K562 (cell line): ENCODE results near the gene SLC34A1. TPM values are rescaled to one million over a fixed set of nuclear protein-coding genes. Genes with fewer than 3 reads are reported as not detected.

Experiments used
- ATAC-seq: fragments of 200-7000 bp; cut with Tn5 transposase; 3 replicates; pipeline ENCODE4 v1.9.1; 2020; ENCODE audit warnings: moderate library complexity
- BruUV-seq: library from RNA; stranded (reverse); fragments of 400-500 nt; replicated peaks from 2 replicates; lab custom pipeline; 2021; lab: Mats Ljungman, UMichigan
- CTCF ChIA-PET: fragments of 300-600 bp; formaldehyde crosslinking; extraction: SDS; loops from one replicate; lab custom pipeline; 2021; ENCODE audit warnings: low intra/inter-chr PET ratio; lab: Yijun Ruan, JAX
- POLR2A ChIA-PET: fragments of 300-600, 350-650 bp; sonication (Branson Sonifier 250); formaldehyde crosslinking; extraction: SDS; loops from one replicate; lab custom pipeline; 2021; ENCODE audit warnings: antibody characterized with exemption, inconsistent platforms; lab: Yijun Ruan, JAX
- DNase-seq, 4 experiments: peaks; one replicate each; pipeline versions ENCODE4 v3.0.0 to v3.0.0-alpha.2; 2011 to 2018; ENCODE audit warnings: low spot score in 3 of 4, mixed read lengths in 3 of 4; ENCODE audit errors: extremely low read depth in 1 of 4
- FAIRE-seq: peaks from 2 replicates; lab custom pipeline; 2011; peaks lifted over from hg19 to GRCh38; lab: Jason Lieb, UNC
- H2AFZ ChIP-seq: 2 replicates; pipeline ENCODE4 v1.6.0; 2011; ENCODE audit warnings: low read depth, low read length, control low read depth, inconsistent platforms
- H3K27ac ChIP-seq: fragments of 200-600 bp; 3 replicates; pipeline ENCODE4 v1.8.0; 2011; ENCODE audit warnings: low read depth, mild to moderate bottlenecking, control low read depth, inconsistent platforms, low read length, moderate library complexity, mixed read lengths; ENCODE audit errors: extremely low read depth
- H3K27me3 ChIP-seq, 2 experiments: fragments of 300-600 bp in 1 of 2; 2 replicates in 1 of 2; 3 replicates in 1 of 2; pipeline versions ENCODE4 v1.6.0 to v1.8.0; 2011; ENCODE audit warnings: inconsistent platforms in 2 of 2, low read length in 2 of 2, mild to moderate bottlenecking in 1 of 2, mixed read lengths in 1 of 2, moderate library complexity in 1 of 2; ENCODE audit not compliant: control insufficient read depth in 2 of 2, insufficient read depth in 2 of 2
- H3K36me3 ChIP-seq: fragments of 300-600 bp; 3 replicates; pipeline ENCODE4 v1.8.0; 2011; ENCODE audit warnings: mild to moderate bottlenecking, low read length, inconsistent platforms; ENCODE audit not compliant: control insufficient read depth, insufficient read depth
- H3K4me1 ChIP-seq, 2 experiments: fragments of 200-600 bp in 1 of 2; replicated peaks in 1 of 2; 2 replicates in 1 of 2; 3 replicates in 1 of 2; pipeline versions ENCODE4 v1.5.1 to v1.8.0; 2011; ENCODE audit warnings: inconsistent platforms in 2 of 2, low read length in 2 of 2, mild to moderate bottlenecking in 1 of 2, mixed read lengths in 1 of 2, moderate library complexity in 1 of 2; ENCODE audit not compliant: control insufficient read depth in 2 of 2, insufficient read depth in 2 of 2
- H3K4me2 ChIP-seq: 2 replicates; pipeline ENCODE4 v1.6.1; 2011; ENCODE audit warnings: low read length, control low read depth, inconsistent platforms, mixed read lengths; ENCODE audit not compliant: insufficient read depth
- H3K4me3 ChIP-seq: fragments of 200-600 bp; sonication (generic), shearing (Covaris generic); 2 replicates; pipeline ENCODE4 v1.5.1; 2016; ENCODE audit warnings: control low read depth, inconsistent platforms
- H3K79me2 ChIP-seq: fragments of 200-600 bp; 3 replicates; pipeline ENCODE4 v1.8.0; 2011; ENCODE audit warnings: low read length, inconsistent platforms; ENCODE audit not compliant: control insufficient read depth, insufficient read depth
- H3K9ac ChIP-seq, 2 experiments: 2 replicates each; pipeline versions ENCODE4 v1.6.0 to v1.6.1; 2011; ENCODE audit warnings: low read depth in 2 of 2, low read length in 2 of 2, control low read depth in 1 of 2, inconsistent platforms in 1 of 2, mild to moderate bottlenecking in 1 of 2, mixed read lengths in 1 of 2; ENCODE audit not compliant: insufficient read depth in 1 of 2
- H3K9me1 ChIP-seq: one replicate; pipeline ENCODE4 v1.6.0; 2011; ENCODE audit warnings: inconsistent platforms, mild to moderate bottlenecking, low read length, moderate library complexity; ENCODE audit not compliant: control insufficient read depth, insufficient read depth
- H3K9me3 ChIP-seq: replicated peaks from 2 replicates; pipeline ENCODE4 v1.5.1; 2011; ENCODE audit warnings: low read depth, low read length, inconsistent platforms; ENCODE audit not compliant: control insufficient read depth, insufficient read depth
- H4K20me1 ChIP-seq: replicated peaks from 2 replicates; pipeline ENCODE4 v1.6.1; 2011; ENCODE audit warnings: low read length, inconsistent platforms, mixed read lengths; ENCODE audit not compliant: control insufficient read depth, insufficient read depth
- ADNP ChIP-seq: fragments of 200-800 bp; sonication (Bioruptor generic); IDR thresholded peaks from 2 replicates; pipeline ENCODE4 v1.6.1; 2016; ENCODE audit warnings: missing genetic modification characterization, missing compliant biosample characterization
- ATF2 ChIP-seq: sonication (generic); formaldehyde crosslinking; IDR thresholded peaks from 2 replicates; pipeline ENCODE4 v1.8.1; 2022; ENCODE audit warnings: missing genetic modification reagents
- ATF4 ChIP-seq: fragments of 450-650 bp; formaldehyde crosslinking; IDR thresholded peaks from 2 replicates; pipeline ENCODE4 v1.4.0; 2022; ENCODE audit warnings: mild to moderate bottlenecking, moderate library complexity
- E2F4 ChIP-seq: sonication (generic); formaldehyde crosslinking; IDR thresholded peaks from 2 replicates; pipeline ENCODE4 v1.8.0; 2022; ENCODE audit warnings: mild to moderate bottlenecking, low read depth, missing genetic modification reagents
- ELF4 ChIP-seq: fragments of 450-650 bp; formaldehyde crosslinking; IDR thresholded peaks from 2 replicates; pipeline ENCODE4 v1.4.0; 2022; ENCODE audit warnings: missing genetic modification characterization
- NBN ChIP-seq: fragments of 450-650 bp; IDR thresholded peaks from 2 replicates; pipeline ENCODE4 v1.6.1; 2016; ENCODE audit warnings: low read depth, mild to moderate bottlenecking
- NCOA2 ChIP-seq, 2 experiments: fragments of 450-650 bp; IDR thresholded peaks; 2 replicates each; pipeline ENCODE4 v1.6.1; 2018; ENCODE audit warnings: mild to moderate bottlenecking in 2 of 2, moderate library complexity in 1 of 2; ENCODE audit not compliant: partially characterized antibody in 2 of 2
- NR2C1 ChIP-seq, 2 experiments: fragments of 450-650 bp; IDR thresholded peaks; 2 replicates each; pipeline ENCODE4 v1.6.1; 2017; ENCODE audit warnings: mild to moderate bottlenecking in 2 of 2, antibody characterized with exemption in 1 of 2, inconsistent platforms in 1 of 2, missing compliant biosample characterization in 1 of 2, missing genetic modification characterization in 1 of 2
- WGBS: fragments of 100-300 bp; shearing (Covaris generic); methylation state at CpG from one replicate; pipeline ENCODE4 v1.1.6; 2016; ENCODE audit warnings: low coverage, mixed read lengths; ENCODE audit not compliant: insufficient coverage; ENCODE audit errors: missing lambda C conversion rate; 5-methylcytosine and 5-hydroxymethylcytosine counted together
- in situ Hi-C: fragments of 300-500 bp; cut with MboI; formaldehyde crosslinking; loops from 4 replicates; pipeline ENCODE4 v1.15.0; 2018; ENCODE audit warnings: inconsistent platforms, mixed read lengths
- intact Hi-C: fragments of 100-400 bp; cut with micrococcal nuclease; formaldehyde crosslinking; loops from 2 replicates; pipeline ENCODE4 v1.14.2; 2022
- polyA plus RNA-seq, 8 experiments: library from polyadenylated mRNA; depleted of rRNA in 4 of 8; stranded (reverse) in 5 of 8; unstranded in 3 of 8; fragments of >200 nt; fragmentation: Nextera tagmentation in 2 of 8; fragmentation: Illumina TruSeq in 1 of 8; extraction: Ambion mirVana in 2 of 8; extraction: Trizol in 1 of 8; gene quantifications; 2 replicates each; pipeline versions ENCODE4 v1.2.1 to v1.2.3, GENCODE V29; 2011 to 2014; ENCODE audit warnings: inconsistent platforms in 1 of 8, missing spikeins in 1 of 8
- total RNA-seq, 7 experiments: library from RNA; depleted of rRNA in 6 of 7; stranded (reverse); fragments of >200 nt in 6 of 7; fragmentation: Illumina TruSeq in 2 of 7; extraction: Trizol in 2 of 7; gene quantifications; 2 replicates each; pipeline versions ENCODE4 v1.2.1 to v1.2.3, GENCODE V29; 2011 to 2021; ENCODE audit warnings: low replicate concordance in 1 of 7
- TF ChIP-seq, protein P1 (sequence below): fragments of 450-650 bp; formaldehyde crosslinking; IDR thresholded peaks from 2 replicates; pipeline ENCODE4 v1.4.0; 2020; ENCODE audit warnings: mild to moderate bottlenecking, moderate library complexity
- TF ChIP-seq, protein P2 (sequence below): sonication (generic); formaldehyde crosslinking; IDR thresholded peaks from 2 replicates; pipeline ENCODE4 v1.8.0; 2023; ENCODE audit warnings: missing genetic modification reagents, mild to moderate bottlenecking, borderline replicate concordance
- TF ChIP-seq, protein P3 (sequence below): sonication (generic); formaldehyde crosslinking; IDR thresholded peaks from 2 replicates; pipeline ENCODE4 v1.9.0; 2022; ENCODE audit warnings: mild to moderate bottlenecking, missing genetic modification reagents

SLC34A1 gene
- total and polyA plus RNA-seq, 9 of the 15 experiments (the other 6 are each of a cell fraction or from before 2014, with no cell fraction given), result not detected

DNA sequence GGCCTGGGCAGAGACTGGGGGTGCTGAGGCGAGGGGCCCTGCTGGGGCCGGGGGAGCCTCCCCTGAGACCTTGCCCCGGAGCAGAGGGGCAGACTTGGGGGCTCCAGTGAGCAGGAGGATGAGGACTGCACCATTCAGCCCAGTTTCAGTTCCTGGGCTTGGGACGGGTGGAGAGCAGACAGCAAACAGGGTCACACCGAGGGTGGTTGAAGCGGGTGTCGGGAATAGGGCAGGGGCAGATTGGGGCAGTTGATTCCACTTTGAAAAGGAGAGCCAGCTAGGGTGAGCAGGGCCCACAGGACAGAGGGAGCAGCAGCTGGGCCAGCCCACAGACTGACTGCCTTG lies 46.7 kb downstream of the SLC34A1 start:
- 90% methylated on average over 6 of the region's 7 CpGs for WGBS
- Histone ChIP-seq H3K79me2 (peaks cover 50% of the 10 kb centered on the region), H3K9me3 (no peaks in the 10 kb centered on the region), H3K36me3 (peaks cover 87% of the 10 kb centered on the region; the same call in 2 of the 3 replicates), H4K20me1 (peaks cover 22% of the 10 kb centered on the region; the same call in 1 of the 2 replicates), H2AFZ (no peak overlapping the region), H3K4me3 (no peak overlapping the region), H3K4me2 (no peak overlapping the region), H3K27ac (no peak overlapping the region), H3K4me1 (peaks cover 22 to 64% of the 10 kb centered on the region in 2 experiments), H3K9ac (peak overlapping the region in 1 of 2 experiments; percentile 60; a peak in 2 of 4 replicates), H3K27me3 (no peaks in the 10 kb centered on the region), H3K9me1 (no peaks in the 10 kb centered on the region)
- BruUV-seq, result no TSS peak
- FAIRE-seq (no peak), ATAC-seq (no peak), DNase-seq (no peak)
- intact Hi-C loops (no loop called here), in situ Hi-C loops (no loop called here)
- CTCF ChIA-PET, result no interaction called here
- POLR2A ChIA-PET, result interaction anchor here (10.8 kb wide), 1 partner anchor 14 kb away, joined by 210 read pairs; the partner anchor contains the start of gene PRR7
- TF ChIP-seq, protein P1, sequence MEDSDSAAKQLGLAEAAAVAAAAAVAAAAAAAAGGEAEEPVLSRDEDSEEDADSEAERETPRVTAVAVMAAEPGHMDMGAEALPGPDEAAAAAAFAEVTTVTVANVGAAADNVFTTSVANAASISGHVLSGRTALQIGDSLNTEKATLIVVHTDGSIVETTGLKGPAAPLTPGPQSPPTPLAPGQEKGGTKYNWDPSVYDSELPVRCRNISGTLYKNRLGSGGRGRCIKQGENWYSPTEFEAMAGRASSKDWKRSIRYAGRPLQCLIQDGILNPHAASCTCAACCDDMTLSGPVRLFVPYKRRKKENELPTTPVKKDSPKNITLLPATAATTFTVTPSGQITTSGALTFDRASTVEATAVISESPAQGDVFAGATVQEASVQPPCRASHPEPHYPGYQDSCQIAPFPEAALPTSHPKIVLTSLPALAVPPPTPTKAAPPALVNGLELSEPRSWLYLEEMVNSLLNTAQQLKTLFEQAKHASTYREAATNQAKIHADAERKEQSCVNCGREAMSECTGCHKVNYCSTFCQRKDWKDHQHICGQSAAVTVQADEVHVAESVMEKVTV (CRISPR knock-in tag), result no peak
- TF ChIP-seq, protein P2, sequence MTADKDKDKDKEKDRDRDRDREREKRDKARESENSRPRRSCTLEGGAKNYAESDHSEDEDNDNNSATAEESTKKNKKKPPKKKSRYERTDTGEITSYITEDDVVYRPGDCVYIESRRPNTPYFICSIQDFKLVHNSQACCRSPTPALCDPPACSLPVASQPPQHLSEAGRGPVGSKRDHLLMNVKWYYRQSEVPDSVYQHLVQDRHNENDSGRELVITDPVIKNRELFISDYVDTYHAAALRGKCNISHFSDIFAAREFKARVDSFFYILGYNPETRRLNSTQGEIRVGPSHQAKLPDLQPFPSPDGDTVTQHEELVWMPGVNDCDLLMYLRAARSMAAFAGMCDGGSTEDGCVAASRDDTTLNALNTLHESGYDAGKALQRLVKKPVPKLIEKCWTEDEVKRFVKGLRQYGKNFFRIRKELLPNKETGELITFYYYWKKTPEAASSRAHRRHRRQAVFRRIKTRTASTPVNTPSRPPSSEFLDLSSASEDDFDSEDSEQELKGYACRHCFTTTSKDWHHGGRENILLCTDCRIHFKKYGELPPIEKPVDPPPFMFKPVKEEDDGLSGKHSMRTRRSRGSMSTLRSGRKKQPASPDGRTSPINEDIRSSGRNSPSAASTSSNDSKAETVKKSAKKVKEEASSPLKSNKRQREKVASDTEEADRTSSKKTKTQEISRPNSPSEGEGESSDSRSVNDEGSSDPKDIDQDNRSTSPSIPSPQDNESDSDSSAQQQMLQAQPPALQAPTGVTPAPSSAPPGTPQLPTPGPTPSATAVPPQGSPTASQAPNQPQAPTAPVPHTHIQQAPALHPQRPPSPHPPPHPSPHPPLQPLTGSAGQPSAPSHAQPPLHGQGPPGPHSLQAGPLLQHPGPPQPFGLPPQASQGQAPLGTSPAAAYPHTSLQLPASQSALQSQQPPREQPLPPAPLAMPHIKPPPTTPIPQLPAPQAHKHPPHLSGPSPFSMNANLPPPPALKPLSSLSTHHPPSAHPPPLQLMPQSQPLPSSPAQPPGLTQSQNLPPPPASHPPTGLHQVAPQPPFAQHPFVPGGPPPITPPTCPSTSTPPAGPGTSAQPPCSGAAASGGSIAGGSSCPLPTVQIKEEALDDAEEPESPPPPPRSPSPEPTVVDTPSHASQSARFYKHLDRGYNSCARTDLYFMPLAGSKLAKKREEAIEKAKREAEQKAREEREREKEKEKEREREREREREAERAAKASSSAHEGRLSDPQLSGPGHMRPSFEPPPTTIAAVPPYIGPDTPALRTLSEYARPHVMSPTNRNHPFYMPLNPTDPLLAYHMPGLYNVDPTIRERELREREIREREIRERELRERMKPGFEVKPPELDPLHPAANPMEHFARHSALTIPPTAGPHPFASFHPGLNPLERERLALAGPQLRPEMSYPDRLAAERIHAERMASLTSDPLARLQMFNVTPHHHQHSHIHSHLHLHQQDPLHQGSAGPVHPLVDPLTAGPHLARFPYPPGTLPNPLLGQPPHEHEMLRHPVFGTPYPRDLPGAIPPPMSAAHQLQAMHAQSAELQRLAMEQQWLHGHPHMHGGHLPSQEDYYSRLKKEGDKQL (CRISPR knock-in tag), result no peak
- no peak for TF ChIP-seq ATF4 (CRISPR knock-in tag)
- TF ChIP-seq ELF4 (CRISPR knock-in tag), result no peak
- no peak for TF ChIP-seq ADNP (tag)
- no peak for TF ChIP-seq NR2C1 (IDR thresholded peaks at IDR 0.05)
- no peak for TF ChIP-seq NR2C1 (tag; IDR thresholded peaks at IDR 0.05)
- TF ChIP-seq NBN, result no peak
- TF ChIP-seq NCOA2 (IDR thresholded peaks at IDR 0.05; ENCODE audit: partially characterized antibody in 2 of 2), result no peak
- no peak for TF ChIP-seq ATF2 (CRISPR knock-in tag)
- TF ChIP-seq, protein P3, sequence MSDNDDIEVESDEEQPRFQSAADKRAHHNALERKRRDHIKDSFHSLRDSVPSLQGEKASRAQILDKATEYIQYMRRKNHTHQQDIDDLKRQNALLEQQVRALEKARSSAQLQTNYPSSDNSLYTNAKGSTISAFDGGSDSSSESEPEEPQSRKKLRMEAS (CRISPR knock-in tag), result no peak
- no peak for TF ChIP-seq E2F4 (CRISPR knock-in tag)
